ENCODE measurements around the gene DPM3.
"Not testable (repeated sequence)": the region's sequence is repeated elsewhere in the genome, so short reads cannot be mapped to it uniquely, and the experiment has no call there.

The DPM3 gene

DNA sequence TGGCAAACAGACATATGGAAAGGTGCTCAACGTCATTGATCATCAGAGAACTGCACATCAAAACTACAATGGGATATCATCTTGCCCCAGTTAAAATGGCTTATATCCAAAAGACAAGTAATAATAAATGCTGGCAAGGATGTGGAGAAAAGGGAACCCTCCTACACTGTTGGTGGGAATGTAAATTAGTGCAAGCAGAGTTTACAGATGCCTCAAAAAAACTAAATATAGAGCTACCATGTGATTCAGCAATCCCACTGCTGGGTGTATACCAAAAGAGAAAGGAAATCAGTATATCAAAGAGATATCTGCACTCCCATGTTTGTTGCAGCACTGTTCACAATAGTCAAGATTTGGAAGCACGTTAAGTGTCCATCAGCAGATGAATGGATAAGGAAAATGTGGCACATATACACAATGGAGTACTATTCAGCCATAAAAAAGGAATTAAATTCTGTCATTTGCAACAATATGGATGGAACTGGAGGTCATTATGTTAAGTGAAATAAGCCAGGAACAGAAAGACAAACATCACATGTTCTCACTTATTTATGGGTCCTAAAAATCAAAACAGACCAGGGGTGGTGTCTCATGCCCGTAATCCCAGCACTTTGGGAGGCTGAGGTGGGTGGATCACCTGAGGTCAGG is 15.8 kb upstream of the DPM3 start:
- not testable (repeated sequence) for DNase-seq

DNA sequence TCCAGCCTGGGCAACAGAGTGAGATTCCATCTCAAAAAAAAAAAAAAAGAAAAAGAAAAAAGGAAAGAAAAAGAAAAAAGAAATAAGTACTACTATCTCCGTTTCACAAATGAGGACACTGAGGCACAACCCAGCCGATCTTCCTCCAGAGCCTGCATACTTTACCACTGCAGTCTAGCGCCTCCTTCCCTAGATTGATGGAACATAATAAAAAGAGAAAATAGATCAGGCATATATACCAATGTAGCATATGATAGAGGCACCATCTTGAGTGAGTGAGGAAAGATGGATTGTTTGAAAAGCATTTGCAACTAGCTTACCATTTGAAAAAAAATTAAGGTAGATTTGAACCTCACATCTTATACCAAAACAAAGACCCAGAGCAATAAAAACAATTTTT is 5.2 kb upstream of the DPM3 start:
- no peak for DNase-seq

GRCh38 chr1:155141749-155142148 is 1.4 kb upstream of the DPM3 start:
- no peak for DNase-seq

GRCh38 chr1:155140630-155140953 is 261 bp upstream of the DPM3 start:
- DNase-seq: no peak

GRCh38 chr1:155137154-155137949 is 3.0 kb downstream of the DPM3 start:
- no peak for DNase-seq

DNA sequence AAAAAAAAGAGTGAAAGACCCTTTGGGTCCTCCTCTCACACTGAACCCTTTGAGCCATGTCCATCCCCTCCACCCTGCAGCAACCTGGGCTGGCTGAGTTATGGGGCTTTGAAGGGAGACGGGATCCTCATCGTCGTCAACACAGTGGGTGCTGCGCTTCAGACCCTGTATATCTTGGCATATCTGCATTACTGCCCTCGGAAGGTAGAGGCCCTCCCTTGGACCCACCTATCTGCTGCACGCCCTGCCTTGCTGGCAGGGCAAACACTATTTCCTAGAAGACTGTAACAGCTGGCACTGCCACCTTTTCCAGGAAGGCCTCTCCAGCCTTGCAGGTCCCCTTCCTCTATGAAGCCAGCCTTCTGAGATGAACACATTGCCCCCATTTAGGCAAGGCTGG is 3.6 kb downstream of the DPM3 start:
- no peak for DNase-seq

- peak; percentile 84 for DNase-seq
Observed at GRCh38 chr1:155135415-155136028, 4.8 kb downstream of the DPM3 start, which contains the start of gene SLC50A1. Gene SLC50A1 (plus strand): TSS chr1:155135852. CDS start chr1:155135912, 60 bp downstream.

DNA sequence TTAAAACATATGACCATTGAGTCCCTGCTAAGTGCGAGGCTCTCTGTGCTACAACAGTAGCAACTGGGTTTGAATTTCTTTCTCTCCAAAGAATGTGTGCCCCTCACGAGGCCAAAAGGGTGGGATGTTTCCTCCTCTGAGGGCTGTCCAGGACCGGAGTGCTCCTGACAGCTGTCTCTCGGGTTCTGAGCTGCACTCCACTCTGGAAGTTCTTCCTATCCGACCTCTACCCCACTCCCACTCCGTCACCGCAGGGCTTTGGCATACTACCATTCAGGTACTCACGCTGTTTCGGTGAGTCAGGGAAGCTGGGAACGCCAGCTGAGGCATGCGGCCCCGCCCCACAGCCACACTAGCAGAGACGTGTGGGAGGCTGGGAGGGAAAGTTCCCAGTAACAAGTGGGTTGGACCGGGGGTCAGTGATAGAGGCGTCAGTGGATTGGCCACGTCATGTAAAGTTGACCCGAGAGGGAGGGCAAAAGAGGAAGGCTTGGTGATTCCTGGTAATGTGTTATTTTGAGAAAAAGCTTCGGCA is 5.4 kb downstream of the DPM3 start:
- DNase-seq: no peak

- DNase-seq: no peak
Observed at GRCh38 chr1:155134322-155134721, 6.0 kb downstream of the DPM3 start.

DNA sequence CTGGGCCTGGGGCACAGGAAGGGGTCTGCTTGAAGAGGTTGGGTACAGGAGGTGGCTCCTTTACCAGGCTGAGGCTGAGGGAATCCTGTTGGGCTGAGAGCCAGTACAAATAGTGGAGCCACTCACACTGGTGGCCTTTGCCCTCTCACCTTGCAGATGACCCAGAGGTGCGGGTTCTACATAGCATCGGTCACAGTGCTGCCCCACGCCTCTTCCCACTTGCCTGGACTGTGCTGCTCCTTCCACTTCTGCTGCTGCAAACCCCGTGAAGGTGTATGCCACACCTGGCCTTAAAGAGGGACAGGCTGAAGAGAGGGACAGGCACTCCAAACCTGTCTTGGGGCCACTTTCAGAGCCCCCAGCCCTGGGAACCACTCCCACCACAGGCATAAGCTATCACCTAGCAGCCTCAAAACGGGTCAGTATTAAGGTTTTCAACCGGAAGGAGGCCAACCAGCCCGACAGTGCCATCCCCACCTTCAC is 6.5 kb downstream of the DPM3 start:
- DNase-seq: no peak

DNA sequence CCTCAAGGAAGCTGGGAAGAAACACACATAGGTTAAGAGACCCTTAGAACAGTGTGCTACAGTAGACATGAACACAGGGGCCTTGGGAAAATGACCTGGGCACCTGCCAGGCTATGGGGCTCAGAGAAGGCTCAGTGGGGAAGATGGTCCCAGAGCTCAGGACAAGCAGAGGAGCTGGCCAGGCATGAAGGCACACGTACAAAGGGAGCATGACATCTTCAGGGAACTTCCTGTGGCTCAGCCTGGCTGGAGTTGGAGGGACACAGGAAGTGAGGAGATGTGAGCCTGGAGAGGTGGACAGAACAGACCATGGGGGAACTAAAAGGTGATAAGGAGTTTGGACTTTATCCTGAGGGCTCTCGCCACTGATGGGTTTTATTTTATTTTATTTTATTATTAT is 8.5 kb downstream of the DPM3 start:
- DNase-seq: no peak

- no peak for DNase-seq
Observed at GRCh38 chr1:155131285-155131684, 9.0 kb downstream of the DPM3 start.

GRCh38 chr1:155130272-155131006 is 9.9 kb downstream of the DPM3 start:
- no peak for DNase-seq

GRCh38 chr1:155128755-155129473 is 11.4 kb downstream of the DPM3 start:
- no peak for DNase-seq

DNA sequence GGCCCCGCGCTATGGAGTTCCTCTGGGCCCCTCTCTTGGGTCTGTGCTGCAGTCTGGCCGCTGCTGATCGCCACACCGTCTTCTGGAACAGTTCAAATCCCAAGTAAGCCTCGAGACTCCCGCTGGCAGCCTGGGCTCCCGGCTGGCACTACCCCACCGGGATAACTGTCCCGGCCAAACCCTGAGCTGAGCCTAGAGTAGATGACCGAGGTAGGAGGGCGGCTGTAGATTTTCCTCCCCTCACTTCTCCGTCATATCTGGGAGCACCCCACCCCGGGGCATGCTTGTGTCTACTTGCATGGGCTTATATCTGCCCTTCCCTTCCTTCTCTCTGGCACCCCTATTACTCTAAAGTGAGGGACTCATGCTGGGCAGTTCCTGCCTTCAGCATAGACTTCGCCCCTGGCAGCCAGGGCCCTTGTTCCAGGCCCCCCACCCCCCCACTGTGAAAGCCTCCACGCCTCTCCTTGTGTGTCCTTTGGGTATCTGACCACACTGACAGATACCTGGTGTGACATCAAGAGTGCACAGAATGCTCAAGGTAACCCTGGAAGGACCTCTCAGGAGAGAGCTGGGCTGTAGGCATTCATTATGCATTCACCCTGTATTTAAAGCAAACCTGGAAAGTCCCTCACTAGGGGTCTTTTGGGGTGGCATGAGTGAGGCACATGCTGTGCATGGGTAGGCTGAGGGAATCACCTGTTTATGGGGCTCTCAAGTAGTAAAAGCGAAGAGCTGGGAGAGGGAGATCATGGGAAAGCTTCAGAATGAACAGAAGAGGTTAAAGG is 12.2 kb downstream of the DPM3 start:
- DNase-seq: no peak

DNA sequence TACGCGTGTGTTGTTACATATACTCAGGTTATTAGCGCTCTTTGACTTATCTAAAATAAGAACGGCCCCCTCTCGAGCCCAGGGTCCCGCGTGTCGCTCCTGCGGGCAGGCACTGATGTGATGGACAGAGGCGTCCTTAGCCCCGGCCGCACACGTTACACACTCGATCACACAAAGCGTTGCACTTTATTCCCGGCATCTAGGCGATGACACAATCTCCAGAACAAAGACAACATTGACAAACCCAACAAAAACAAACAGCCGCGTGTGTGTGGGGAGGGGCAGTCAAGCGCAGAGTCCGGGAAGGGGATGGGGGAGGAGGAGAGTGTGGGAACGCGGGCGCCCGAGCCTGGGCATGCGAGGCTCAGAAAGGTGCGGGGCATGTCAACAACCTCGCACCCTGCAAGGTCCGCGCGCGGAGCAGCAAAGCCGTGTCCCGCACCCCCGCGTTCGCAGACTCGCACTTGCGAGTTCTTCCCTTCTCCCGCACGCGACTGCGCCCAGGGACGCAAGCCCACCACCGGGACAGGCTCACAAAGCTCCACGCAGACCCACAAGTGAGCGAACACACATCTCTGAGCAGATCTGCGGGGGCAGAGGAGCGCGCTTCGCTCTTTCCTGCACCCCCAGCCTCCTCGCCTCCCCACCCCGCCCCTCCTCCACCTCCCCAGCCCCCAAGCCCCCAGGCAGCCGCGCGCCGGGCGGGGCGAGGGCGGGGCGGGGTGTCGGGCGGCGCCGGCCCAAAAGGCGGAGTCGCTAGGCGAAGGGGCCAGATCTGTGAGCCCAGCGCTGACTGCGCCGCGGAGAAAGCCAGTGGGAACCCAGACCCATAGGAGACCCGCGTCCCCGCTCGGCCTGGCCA is 13.0 kb downstream of the DPM3 start, which contains the start of gene EFNA1:
TSS of gene EFNA1 (plus strand) at position 772 of the 862 bp plus-strand sequence. CDS start 102 bp downstream, outside the sequence.
- DNase-seq: no peak

DNA sequence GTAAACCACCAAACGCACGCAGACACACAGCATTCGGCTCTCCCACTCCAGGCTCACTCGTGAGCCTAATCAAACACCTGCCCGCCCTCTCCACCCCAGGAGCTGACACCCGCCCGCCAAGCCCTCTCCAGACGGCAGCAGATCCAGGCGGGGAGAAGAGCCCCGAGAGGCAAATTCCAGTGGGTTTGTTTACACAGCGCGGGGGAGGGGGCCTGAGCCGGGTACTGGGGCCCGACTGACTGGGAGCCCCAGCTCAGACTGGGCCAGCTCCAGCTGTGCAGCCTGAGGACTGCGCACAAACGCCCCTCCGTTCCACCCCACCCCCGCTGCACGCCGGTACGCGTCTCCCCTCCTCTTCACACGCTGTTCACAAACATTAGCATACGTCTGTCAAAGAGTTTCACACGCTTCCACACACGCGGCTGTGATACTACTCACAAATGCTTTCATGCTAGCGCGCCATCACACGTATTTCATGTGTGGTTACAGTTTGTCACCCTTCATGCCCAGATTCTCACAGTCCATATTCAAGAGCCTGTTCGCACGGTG is 13.7 kb downstream of the DPM3 start:
- no peak for DNase-seq

DNA sequence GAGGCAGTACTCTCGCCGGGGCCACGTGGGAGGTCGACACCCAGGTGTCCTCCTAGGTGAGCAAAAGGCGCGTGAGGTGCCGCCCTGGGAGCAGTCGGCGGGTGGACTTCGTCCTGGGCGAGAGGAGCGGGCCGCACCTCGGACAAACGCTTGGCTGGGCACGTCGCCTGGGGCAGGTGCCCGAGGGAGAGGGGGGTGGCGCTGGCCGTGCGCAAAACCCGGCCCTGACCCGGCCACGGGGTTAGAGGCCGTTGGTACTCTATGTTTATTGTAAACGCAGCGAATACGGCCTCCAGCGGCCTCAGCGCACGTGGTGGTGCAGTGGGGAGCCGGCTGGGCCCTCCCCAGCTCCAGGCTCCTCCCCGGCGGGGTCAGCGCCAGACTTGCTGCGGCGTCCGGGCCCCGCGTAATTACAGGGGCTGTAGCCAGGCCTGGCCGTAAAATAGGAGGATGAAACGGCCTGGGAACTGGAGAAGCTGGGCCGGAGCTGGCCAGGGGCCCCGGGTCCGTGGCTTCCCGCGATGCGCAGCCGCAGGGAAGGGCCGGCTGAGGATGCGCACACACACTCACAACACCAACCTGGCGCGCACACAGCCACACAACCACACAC is 14.3 kb downstream of the DPM3 start:
- no peak for DNase-seq

DNA sequence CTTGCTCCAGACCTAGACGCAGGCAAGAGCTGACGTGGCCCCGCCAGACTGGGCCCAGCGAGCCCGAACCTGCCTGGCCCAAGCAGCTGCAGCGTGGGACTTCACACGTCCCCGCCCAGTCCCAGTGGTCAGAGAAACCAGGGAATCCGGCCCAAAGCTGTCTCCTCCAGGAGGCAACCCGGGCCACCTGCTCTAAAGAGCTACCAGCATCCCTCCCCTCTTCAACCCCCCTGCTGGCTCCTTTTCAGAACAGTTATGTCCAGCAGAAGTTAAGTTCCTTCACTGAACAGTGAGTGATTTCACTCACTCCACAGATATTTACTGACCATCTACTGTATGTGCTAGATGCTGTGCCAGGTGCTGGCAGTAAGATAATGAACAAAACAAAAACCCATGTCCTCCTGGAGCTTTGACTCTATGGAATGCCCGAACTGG is 14.8 kb downstream of the DPM3 start:
- no peak for DNase-seq

All from NCI-H187 treated with DMSO at 0.1 percent for 48 hours (cell line).